ENCODE measurements around the gene RFX7. TPM values are rescaled to one million over a fixed set of nuclear protein-coding genes. Genes with fewer than 3 reads are reported as not detected.

RFX7 gene
- total RNA-seq, 1 donor from 2014 or later = 39.2 TPM

- Mint-ChIP-seq H3K27ac (peak overlapping the region; percentile 40), H3K4me3 (peak overlapping the region; percentile 95), H3K9me3 (no peaks in the 10 kb centered on the region), H3K27me3 (no peaks in the 10 kb centered on the region), H3K4me1 (ENCODE audit: unreplicated experiment) (peaks cover 22% of the 10 kb centered on the region), H3K36me3 (peaks cover 3% of the 10 kb centered on the region)
- DNase-seq (ENCODE audit: extremely low spot score, unreplicated experiment) = peak; percentile 87
- TF ChIP-seq CTCF (conservative IDR thresholded peaks at IDR 0.05) = peak; percentile 100
These were observed 2.5 kb upstream of the RFX7 start for GRCh38 chr15:56245871-56246814.

DNA sequence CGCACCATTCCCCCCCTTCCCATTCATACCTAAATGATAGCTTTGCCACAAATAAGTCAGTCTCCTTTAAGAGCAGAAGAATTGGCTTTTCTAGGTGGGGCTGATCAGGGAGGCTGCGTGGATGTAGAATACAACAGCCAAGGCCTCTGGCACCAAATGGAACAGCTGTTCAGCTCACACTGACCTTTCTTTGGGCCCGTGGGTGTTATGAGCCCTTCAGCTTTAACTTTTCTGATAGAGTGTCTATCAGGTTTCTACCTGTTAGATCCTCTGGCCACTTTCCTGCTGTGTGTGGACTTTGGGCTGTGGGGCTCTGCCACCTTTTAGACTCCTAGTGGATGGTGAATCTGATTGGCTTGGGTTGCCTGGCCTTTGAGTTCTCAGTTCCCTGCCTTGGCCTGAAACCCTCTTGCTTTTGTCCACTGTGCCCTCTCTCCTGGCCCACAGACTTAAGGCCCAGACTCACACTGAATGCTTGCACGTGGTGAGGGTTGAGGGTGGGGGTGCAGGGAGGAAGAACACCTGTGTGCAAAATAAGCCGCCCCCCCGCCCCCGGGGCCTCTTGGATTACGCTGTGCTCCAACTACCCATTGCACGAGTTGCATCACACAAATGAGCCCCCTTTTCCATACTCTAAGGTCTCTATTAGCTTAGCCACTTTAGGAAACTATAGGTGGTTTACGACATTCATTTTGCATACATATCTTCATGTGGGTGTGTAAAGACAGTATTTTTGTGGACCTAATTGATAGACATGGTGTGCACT lies 1.3 kb upstream of the RFX7 start:
- no peak for TF ChIP-seq CTCF (conservative IDR thresholded peaks at IDR 0.05)
- H3K27me3 Mint-ChIP-seq = no peaks in the 10 kb centered on the region
- no peaks in the 10 kb centered on the region for H3K9me3 Mint-ChIP-seq
- H3K27ac Mint-ChIP-seq = peak overlapping the region; percentile 95
- peaks cover 22% of the 10 kb centered on the region for H3K4me1 Mint-ChIP-seq (ENCODE audit: unreplicated experiment)
- H3K4me3 Mint-ChIP-seq = peak overlapping the region; percentile 95
- H3K36me3 Mint-ChIP-seq = peaks cover 3% of the 10 kb centered on the region
- no peak for DNase-seq (ENCODE audit: extremely low spot score, unreplicated experiment)

GRCh38 chr15:56244038-56244810 lies 545 bp upstream of the RFX7 start:
- Mint-ChIP-seq H3K4me3 (peak overlapping the region; percentile 95), H3K9me3 (no peaks in the 10 kb centered on the region), H3K36me3 (peaks cover 6% of the 10 kb centered on the region), H3K27me3 (no peaks in the 10 kb centered on the region), H3K4me1 (ENCODE audit: unreplicated experiment) (peaks cover 22% of the 10 kb centered on the region), H3K27ac (peak overlapping the region; percentile 95)
- DNase-seq (ENCODE audit: extremely low spot score, unreplicated experiment) = no peak
- TF ChIP-seq CTCF (conservative IDR thresholded peaks at IDR 0.05) = no peak

GRCh38 chr15:56242576-56243162 lies 1.0 kb downstream of the RFX7 start:
- Mint-ChIP-seq H3K9me3 (no peaks in the 10 kb centered on the region), H3K36me3 (peaks cover 16% of the 10 kb centered on the region), H3K27ac (peak overlapping the region; percentile 90), H3K27me3 (no peaks in the 10 kb centered on the region), H3K4me1 (ENCODE audit: unreplicated experiment) (peaks cover 10% of the 10 kb centered on the region), H3K4me3 (peak overlapping the region; percentile 99)
- no peak for DNase-seq (ENCODE audit: extremely low spot score, unreplicated experiment)
- TF ChIP-seq CTCF (conservative IDR thresholded peaks at IDR 0.05) = no peak

Data from type B pancreatic cell (in vitro differentiated cells).